HCT116 (cell line): ENCODE data around the gene TMEM41A. TPM values are rescaled to one million over a fixed set of nuclear protein-coding genes. Genes with fewer than 3 reads are reported as not detected.

Source experiments
- ATAC-seq: fragments of 200-7000 bp; cut with Tn5 transposase; 2 replicates; pipeline ENCODE4 v1.9.1; 2020; ENCODE audit warnings: mild to moderate bottlenecking, moderate library complexity
- BruUV-seq: library from RNA; stranded (reverse); fragments of 400-500 nt; replicated peaks from 2 replicates; lab custom pipeline; 2021; lab: Mats Ljungman, UMichigan
- CTCF ChIA-PET: fragments of 300-600 bp; sonication (Branson Sonifier 250); formaldehyde crosslinking; loops from one replicate; lab custom pipeline; 2021; ENCODE audit warnings: antibody characterized with exemption; lab: Charles Lee
- POLR2A ChIA-PET: fragments of 300-600, 350-600 bp; sonication (Branson Sonifier 250); formaldehyde crosslinking; loops from one replicate; lab custom pipeline; 2021; ENCODE audit warnings: antibody characterized with exemption; lab: Charles Lee
- RAD21 ChIA-PET, 2 experiments: fragments of 300-600 bp; sonication (Branson Sonifier 250); formaldehyde crosslinking; loops; one replicate each; lab custom pipeline; 2023; ENCODE audit warnings: low total read pairs in 2 of 2; ENCODE audit not compliant: uncharacterized antibody in 2 of 2, unreplicated experiment in 2 of 2, low non-redundant PET in 1 of 2; lab: Charles Lee
- DNase-seq: peaks from one replicate; pipeline ENCODE4 v3.0.0-alpha.2; 2010; ENCODE audit warnings: low read depth, low spot score
- H2AFZ ChIP-seq: fragments of 200-600 bp; shearing (Covaris generic), sonication (generic); 2 replicates; pipeline ENCODE4 v1.6.1; 2017; ENCODE audit warnings: low read depth, mixed run types, mixed read lengths, antibody characterized with exemption, low read length; ENCODE audit not compliant: poor library complexity, severe bottlenecking
- H3K27ac ChIP-seq: 2 replicates; pipeline ENCODE4 v1.5.1; 2012; ENCODE audit warnings: low read depth, low read length
- H3K27me3 ChIP-seq: fragments of 200-600 bp; sonication (generic); 2 replicates; pipeline ENCODE4 v1.6.1; 2016; ENCODE audit warnings: mixed run types, low read length, mixed read lengths; ENCODE audit not compliant: insufficient read depth
- H3K36me3 ChIP-seq, 2 experiments: fragments of 200-500 bp in 1 of 2; fragments of 200-600 bp in 1 of 2; sonication (Bioruptor generic) in 1 of 2; sonication (generic) in 1 of 2; 2 replicates each; pipeline versions ENCODE4 v1.5.1 to v1.6.1; 2014 to 2016; ENCODE audit warnings: low read length in 2 of 2, inconsistent platforms in 1 of 2, mixed read lengths in 1 of 2, mixed run types in 1 of 2; ENCODE audit not compliant: insufficient read depth in 2 of 2, control insufficient read depth in 1 of 2
- H3K4me1 ChIP-seq, 2 experiments: fragments of 200-600 bp in 1 of 2; sonication (generic) in 1 of 2; 2 replicates each; pipeline versions ENCODE4 v1.5.1 to v1.6.1; 2012 to 2017; ENCODE audit warnings: low read length in 2 of 2, inconsistent platforms in 1 of 2, mild to moderate bottlenecking in 1 of 2, mixed read lengths in 1 of 2, mixed run types in 1 of 2, moderate library complexity in 1 of 2; ENCODE audit not compliant: insufficient read depth in 2 of 2, control insufficient read depth in 1 of 2
- H3K4me2 ChIP-seq: fragments of 200-600 bp; sonication (generic); 2 replicates; pipeline ENCODE4 v1.6.1; 2017; ENCODE audit warnings: mixed run types, low read length, mixed read lengths
- H3K4me3 ChIP-seq, 2 experiments: fragments of 200-600 bp in 1 of 2; sonication (generic) in 1 of 2; replicated peaks in 1 of 2; 2 replicates each; pipeline ENCODE4 v1.5.1; 2011 to 2016; ENCODE audit warnings: low read length in 2 of 2, control low read depth in 1 of 2, low read depth in 1 of 2, mild to moderate bottlenecking in 1 of 2, mixed read lengths in 1 of 2, mixed run types in 1 of 2
- H3K79me2 ChIP-seq: fragments of 200-600 bp; sonication (generic); 2 replicates; pipeline ENCODE4 v1.6.1; 2017; ENCODE audit warnings: mild to moderate bottlenecking, mixed run types, low read length, moderate library complexity, mixed read lengths; ENCODE audit not compliant: insufficient read depth
- H3K9ac ChIP-seq: fragments of 200-600 bp; sonication (generic); 2 replicates; pipeline ENCODE4 v1.6.1; 2016; ENCODE audit warnings: low read length, mixed read lengths
- H3K9me2 ChIP-seq: fragments of 200-600 bp; sonication (generic), shearing (Covaris generic); 2 replicates; pipeline ENCODE4 v1.6.1; 2017; ENCODE audit warnings: mixed run types, mild to moderate bottlenecking, moderate library complexity; ENCODE audit not compliant: insufficient read depth
- H3K9me3 ChIP-seq, 2 experiments: fragments of 200-500 bp in 1 of 2; fragments of 200-600 bp in 1 of 2; sonication (Bioruptor generic) in 1 of 2; sonication (generic) in 1 of 2; 2 replicates each; pipeline ENCODE4 v1.6.1; 2014 to 2017; ENCODE audit warnings: low read length in 2 of 2, mixed read lengths in 2 of 2, inconsistent platforms in 1 of 2, low read depth in 1 of 2, mild to moderate bottlenecking in 1 of 2, mixed run types in 1 of 2, moderate library complexity in 1 of 2; ENCODE audit not compliant: control insufficient read depth in 1 of 2, insufficient read depth in 1 of 2
- H4K20me1 ChIP-seq: fragments of 200-600 bp; sonication (generic), shearing (Covaris generic); 2 replicates; pipeline ENCODE4 v1.6.1; 2017; ENCODE audit warnings: mixed run types, mild to moderate bottlenecking, moderate library complexity; ENCODE audit not compliant: insufficient read depth
- EZH2 ChIP-seq: fragments of 200-600 bp; sonication (generic); IDR thresholded peaks from 2 replicates; pipeline ENCODE4 v1.6.1; 2017; ENCODE audit warnings: antibody characterized with exemption, mixed run types
- FOSL1 ChIP-seq: IDR thresholded peaks from 2 replicates; pipeline ENCODE4 v1.6.1; 2012; ENCODE audit warnings: low read depth
- JUND ChIP-seq: IDR thresholded peaks from 2 replicates; pipeline ENCODE4 v1.6.1; 2012
- RAD21 ChIP-seq: IDR thresholded peaks from 2 replicates; pipeline ENCODE4 v1.6.1; 2012; ENCODE audit warnings: low read depth, mild to moderate bottlenecking
- TCF7L2 ChIP-seq: IDR thresholded peaks from 2 replicates; pipeline ENCODE4 v1.7.0; 2011; ENCODE audit warnings: borderline replicate concordance, inconsistent platforms; ENCODE audit not compliant: insufficient read depth, insufficient read length; ENCODE audit errors: extremely low read depth
- ZFX ChIP-seq: fragments of 450-650 bp; IDR thresholded peaks from 2 replicates; pipeline ENCODE4 v1.6.1; 2017
- intact Hi-C: fragments of 100-400 bp; cut with micrococcal nuclease; formaldehyde crosslinking; loops from 2 replicates; pipeline ENCODE4 v1.10.0; 2022
- total RNA-seq: library from RNA; stranded (reverse); gene quantifications from one replicate; pipeline ENCODE4 v1.2.1, GENCODE V29; 2021; ENCODE audit not compliant: unreplicated experiment
- TF ChIP-seq, protein P1 (sequence below): IDR thresholded peaks from 2 replicates; pipeline ENCODE4 v1.6.1; 2011; ENCODE audit warnings: mild to moderate bottlenecking, low read length, moderate library complexity; ENCODE audit not compliant: insufficient replicate concordance; ENCODE audit errors: extremely low read depth

Gene TMEM41A
- total RNA-seq, 1 experiment from 2014 or later, result 25.4 TPM

DNA sequence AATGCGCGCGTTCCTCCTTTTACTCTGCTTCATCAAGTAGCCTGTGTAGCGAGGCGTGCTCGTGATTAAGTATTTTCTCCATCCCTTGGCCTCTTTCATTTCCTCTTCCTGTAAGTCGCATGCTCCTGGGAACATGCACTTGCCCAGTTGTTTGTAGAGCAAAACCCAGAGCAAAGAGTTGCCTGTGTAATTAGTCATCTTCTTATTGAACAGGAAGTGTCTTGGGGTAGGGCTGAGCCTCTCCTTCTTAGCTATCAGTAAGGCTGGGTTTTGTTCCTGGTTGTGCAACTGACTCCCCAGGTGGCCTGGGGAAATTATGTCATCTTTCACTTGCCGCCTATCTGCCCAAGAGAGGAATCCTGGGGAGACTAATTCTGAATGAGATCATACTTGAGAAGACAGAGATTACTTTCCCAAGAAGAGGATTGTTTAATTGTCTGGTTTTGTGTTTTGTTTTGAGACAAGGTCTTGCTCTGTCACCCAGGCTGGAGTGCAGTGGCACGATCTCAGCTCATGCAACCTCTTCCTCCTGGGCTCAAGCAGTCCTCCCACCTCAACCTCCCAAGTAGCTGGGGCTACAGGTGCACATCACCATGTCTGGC, 38.6 kb upstream of the TMEM41A start (continued):
- TF ChIP-seq, protein P1, sequence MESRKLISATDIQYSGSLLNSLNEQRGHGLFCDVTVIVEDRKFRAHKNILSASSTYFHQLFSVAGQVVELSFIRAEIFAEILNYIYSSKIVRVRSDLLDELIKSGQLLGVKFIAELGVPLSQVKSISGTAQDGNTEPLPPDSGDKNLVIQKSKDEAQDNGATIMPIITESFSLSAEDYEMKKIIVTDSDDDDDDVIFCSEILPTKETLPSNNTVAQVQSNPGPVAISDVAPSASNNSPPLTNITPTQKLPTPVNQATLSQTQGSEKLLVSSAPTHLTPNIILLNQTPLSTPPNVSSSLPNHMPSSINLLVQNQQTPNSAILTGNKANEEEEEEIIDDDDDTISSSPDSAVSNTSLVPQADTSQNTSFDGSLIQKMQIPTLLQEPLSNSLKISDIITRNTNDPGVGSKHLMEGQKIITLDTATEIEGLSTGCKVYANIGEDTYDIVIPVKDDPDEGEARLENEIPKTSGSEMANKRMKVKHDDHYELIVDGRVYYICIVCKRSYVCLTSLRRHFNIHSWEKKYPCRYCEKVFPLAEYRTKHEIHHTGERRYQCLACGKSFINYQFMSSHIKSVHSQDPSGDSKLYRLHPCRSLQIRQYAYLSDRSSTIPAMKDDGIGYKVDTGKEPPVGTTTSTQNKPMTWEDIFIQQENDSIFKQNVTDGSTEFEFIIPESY, result peak; percentile 57
- TF ChIP-seq, all 23 proteins: peak for 14

DNA sequence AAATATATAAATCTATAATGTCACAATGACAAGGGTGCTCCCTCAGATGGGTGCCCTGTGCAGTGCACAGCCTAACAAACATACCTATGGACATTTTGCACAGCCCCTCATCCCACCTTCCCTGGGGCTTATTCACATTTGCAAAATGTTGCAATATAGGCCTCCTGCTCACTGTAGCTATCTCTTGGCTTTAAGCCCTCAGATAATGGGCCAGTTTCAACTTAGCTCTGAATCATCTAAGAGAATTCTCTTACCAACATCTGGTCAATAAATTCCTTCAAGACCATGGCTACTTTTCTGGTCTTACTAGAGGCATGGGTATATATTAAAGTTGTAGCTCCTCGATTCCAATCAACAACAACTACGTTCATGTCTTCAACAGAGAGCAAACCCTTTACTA, 35.7 kb upstream of the TMEM41A start:
- CTCF ChIA-PET, result interaction anchor here (1.5 kb wide), 1 partner anchor 25 kb away, joined by 3 read pairs; no protein-coding TSS in a partner anchor
- Histone ChIP-seq H3K9me2 (no peaks in the 10 kb centered on the region), H3K4me3 (no peak overlapping the region), H2AFZ (no peak overlapping the region), H3K9ac (no peak overlapping the region), H3K4me1 (peaks cover 20 to 26% of the 10 kb centered on the region in 2 experiments), H3K4me2 (no peak overlapping the region), H3K79me2 (no peaks in the 10 kb centered on the region), H3K9me3 (no peaks in the 10 kb centered on the region), H3K27me3 (no peaks in the 10 kb centered on the region), H3K36me3 (no peaks in the 10 kb centered on the region), H4K20me1 (no peaks in the 10 kb centered on the region), H3K27ac (no peak overlapping the region)
- BruUV-seq, result no TSS peak
- ATAC-seq (no peak), DNase-seq (no peak)
- intact Hi-C loops, result no loop called here
- POLR2A ChIA-PET, result no interaction called here
- no peak for TF ChIP-seq RAD21
- TF ChIP-seq ZFX, result no peak
- TF ChIP-seq FOSL1, result no peak
- TF ChIP-seq EZH2, result no peak
- TF ChIP-seq TCF7L2, result no peak
- no peak for TF ChIP-seq JUND
- RAD21 ChIA-PET, result no interaction called here
